Activated B cell treated with CpG ODN at 0.5 μM for 24 hours (primary cell): ENCODE measurements around the gene NKAPL. TPM values are rescaled to one million over a fixed set of nuclear protein-coding genes. Genes with fewer than 3 reads are reported as not detected.
"Not testable (repeated sequence)": the region's sequence is repeated elsewhere in the genome, so short reads cannot be mapped to it uniquely, and the experiment has no call there.

ENCODE experiments used
- ATAC-seq: fragments of 200-7000 bp; cut with Tn5 transposase; one replicate; pipeline ENCODE4 v1.10.0; 2021; ENCODE audit warnings: low read depth, mild to moderate bottlenecking, moderate library complexity
- CTCF ChIA-PET: fragments of 350-600 bp; sonication (Branson Sonifier 250); formaldehyde crosslinking; loops from one replicate; lab custom pipeline; 2021; ENCODE audit warnings: antibody characterized with exemption; lab: Charles Lee
- POLR2A ChIA-PET: fragments of 350-600 bp; sonication (Branson Sonifier 250); formaldehyde crosslinking; loops from one replicate; lab custom pipeline; 2021; ENCODE audit warnings: antibody characterized with exemption; lab: Charles Lee
- DNase-seq: peaks from one replicate; pipeline ENCODE4 v3.0.0; 2022
- H3K27ac Mint-ChIP-seq: one replicate; pipeline ENCODE4 v1.8.0; 2020; ENCODE audit warnings: mixed read lengths
- H3K27me3 Mint-ChIP-seq: one replicate; pipeline ENCODE4 v1.8.0; 2021; ENCODE audit warnings: mixed read lengths
- H3K36me3 Mint-ChIP-seq: one replicate; pipeline ENCODE4 v1.8.0; 2021; ENCODE audit warnings: low read depth, mixed read lengths
- H3K4me1 Mint-ChIP-seq: one replicate; pipeline ENCODE4 v1.8.0; 2021; ENCODE audit warnings: mixed read lengths
- H3K4me3 Mint-ChIP-seq: one replicate; pipeline ENCODE4 v1.8.0; 2020; ENCODE audit warnings: mild to moderate bottlenecking, mixed read lengths
- H3K9me3 Mint-ChIP-seq: one replicate; pipeline ENCODE4 v1.8.0; 2020; ENCODE audit warnings: mixed read lengths
- intact Hi-C: fragments of 100-400 bp; cut with micrococcal nuclease; formaldehyde crosslinking; loops from one replicate; pipeline ENCODE4 v1.15.1; 2024
- total RNA-seq: library from RNA; stranded (reverse); gene quantifications from 2 replicates; pipeline ENCODE4 v1.2.3, GENCODE V29; 2022
- TF ChIP-seq, protein P1 (sequence below): fragments of 200-600 bp; IDR thresholded peaks from one replicate; pipeline ENCODE4 v1.8.0; 2022; ENCODE audit warnings: antibody characterized with exemption, mild to moderate bottlenecking

Gene NKAPL
- total RNA-seq, 1 donor from 2014 or later = 0.35 TPM

DNA sequence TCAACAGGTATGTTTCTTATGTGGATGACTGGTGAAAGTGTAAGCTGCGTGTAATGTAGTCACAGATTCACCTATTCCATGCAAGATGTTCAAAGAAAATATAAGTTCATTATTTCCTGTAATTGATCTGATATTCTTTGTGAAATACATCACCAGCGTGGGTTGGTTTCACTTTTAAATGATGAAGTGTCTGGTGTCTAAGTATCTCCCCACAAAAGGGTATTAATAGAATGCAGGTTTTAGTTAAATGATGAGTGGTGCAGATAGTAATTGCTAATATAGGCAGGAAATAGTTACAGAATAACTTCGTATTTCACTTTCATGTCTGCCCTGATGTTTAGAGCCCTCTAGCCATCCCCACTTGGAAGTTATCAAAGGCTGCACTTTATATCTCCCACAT is 44.5 kb downstream of the NKAPL start:
- no peak for DNase-seq
- H3K4me1 Mint-ChIP-seq = peaks cover 5% of the 10 kb centered on the region
- intact Hi-C loops = no loop called here
- TF ChIP-seq, protein P1, sequence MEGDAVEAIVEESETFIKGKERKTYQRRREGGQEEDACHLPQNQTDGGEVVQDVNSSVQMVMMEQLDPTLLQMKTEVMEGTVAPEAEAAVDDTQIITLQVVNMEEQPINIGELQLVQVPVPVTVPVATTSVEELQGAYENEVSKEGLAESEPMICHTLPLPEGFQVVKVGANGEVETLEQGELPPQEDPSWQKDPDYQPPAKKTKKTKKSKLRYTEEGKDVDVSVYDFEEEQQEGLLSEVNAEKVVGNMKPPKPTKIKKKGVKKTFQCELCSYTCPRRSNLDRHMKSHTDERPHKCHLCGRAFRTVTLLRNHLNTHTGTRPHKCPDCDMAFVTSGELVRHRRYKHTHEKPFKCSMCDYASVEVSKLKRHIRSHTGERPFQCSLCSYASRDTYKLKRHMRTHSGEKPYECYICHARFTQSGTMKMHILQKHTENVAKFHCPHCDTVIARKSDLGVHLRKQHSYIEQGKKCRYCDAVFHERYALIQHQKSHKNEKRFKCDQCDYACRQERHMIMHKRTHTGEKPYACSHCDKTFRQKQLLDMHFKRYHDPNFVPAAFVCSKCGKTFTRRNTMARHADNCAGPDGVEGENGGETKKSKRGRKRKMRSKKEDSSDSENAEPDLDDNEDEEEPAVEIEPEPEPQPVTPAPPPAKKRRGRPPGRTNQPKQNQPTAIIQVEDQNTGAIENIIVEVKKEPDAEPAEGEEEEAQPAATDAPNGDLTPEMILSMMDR = no peak
- H3K4me3 Mint-ChIP-seq = no peak overlapping the region
- ATAC-seq = no peak
- no peaks in the 10 kb centered on the region for H3K36me3 Mint-ChIP-seq
- H3K27ac Mint-ChIP-seq = no peak overlapping the region
- H3K27me3 Mint-ChIP-seq = no peaks in the 10 kb centered on the region
- peaks cover 5% of the 10 kb centered on the region for H3K9me3 Mint-ChIP-seq
- ChIA-PET POLR2A (no interaction called here), CTCF (no interaction called here)

DNA sequence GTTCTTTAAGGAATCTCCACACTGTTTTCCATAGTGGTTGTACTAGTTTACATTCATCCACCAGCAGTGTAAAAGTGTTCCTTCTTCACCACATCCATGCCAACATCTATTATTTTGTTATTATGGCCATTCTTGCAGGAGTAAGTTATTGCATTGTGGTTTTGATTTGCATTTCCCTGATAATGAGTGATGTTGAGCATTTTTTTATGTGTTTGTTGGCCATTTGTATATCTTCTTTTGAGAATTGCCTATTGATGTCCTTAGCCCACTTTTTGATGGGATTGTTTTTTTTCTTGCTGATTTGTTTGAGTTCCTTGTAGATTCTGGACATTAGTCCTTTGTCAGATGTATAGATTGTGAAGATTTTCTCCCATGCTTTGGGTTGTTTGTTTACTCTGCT is 47.3 kb downstream of the NKAPL start:
- H3K27ac Mint-ChIP-seq, H3K27me3 Mint-ChIP-seq, CTCF ChIA-PET, H3K36me3 Mint-ChIP-seq, H3K9me3 Mint-ChIP-seq, H3K4me1 Mint-ChIP-seq, intact Hi-C loops, POLR2A ChIA-PET, DNase-seq, ATAC-seq, H3K4me3 Mint-ChIP-seq: not testable (repeated sequence)

Other genes starting within 250 kb of the NKAPL start
- gene ZNF165, start 178.7 kb upstream of the NKAPL start, total RNA-seq = 6.0 and 6.3 TPM in 2 replicates
- gene ZSCAN16, start 134.7 kb upstream of the NKAPL start, total RNA-seq = 10.6 and 12.6 TPM in 2 replicates
- gene ZKSCAN8, start 117.4 kb upstream of the NKAPL start, total RNA-seq = 38.9 and 40.2 TPM in 2 replicates
- gene ZSCAN9, start 34.0 kb upstream of the NKAPL start, total RNA-seq = 25.9 and 30.3 TPM in 2 replicates
- 10.5 and 11.1 TPM in 2 replicates for gene ZKSCAN4, start 7.0 kb upstream of the NKAPL start, total RNA-seq
- 16.0 and 17.8 TPM in 2 replicates for gene ZSCAN26, start 7.8 kb downstream of the NKAPL start, total RNA-seq
- 1.8 and 1.9 TPM in 2 replicates for gene PGBD1, start 22.3 kb downstream of the NKAPL start, total RNA-seq
- 1.0 and 3.6 TPM in 2 replicates for gene ZSCAN31, start 76.9 kb downstream of the NKAPL start, total RNA-seq
- 5.6 and 6.3 TPM in 2 replicates for gene ZKSCAN3, start 90.7 kb downstream of the NKAPL start, total RNA-seq
- gene ZSCAN12, start 140.4 kb downstream of the NKAPL start, total RNA-seq = 12.8 and 13.0 TPM in 2 replicates
- gene ZSCAN23, start 184.2 kb downstream of the NKAPL start, total RNA-seq = 0.18 and 0.49 TPM in 2 replicates